HG02852 (cell line): ENCODE results near the gene C3orf70.

ENCODE experiments used
- ATAC-seq: cut with Tn5 transposase; IDR thresholded peaks from one replicate; pipeline ENCODE4 v1.9.1; 2021; ENCODE audit warnings: mild to moderate bottlenecking, moderate library complexity; ENCODE audit not compliant: unreplicated experiment

Gene C3orf70

GRCh38 chr3:185057829-185058228 lies 95.0 kb downstream of the C3orf70 start:
- no peak for ATAC-seq

- ATAC-seq, result no peak
Observed at GRCh38 chr3:185056908-185057307, 96.0 kb downstream of the C3orf70 start.

- ATAC-seq, result no peak
Observed at GRCh38 chr3:185052631-185053030, 100.2 kb downstream of the C3orf70 start.

GRCh38 chr3:185051801-185052200 lies 101.1 kb downstream of the C3orf70 start:
- no peak for ATAC-seq

- no peak for ATAC-seq
Observed at GRCh38 chr3:185049710-185050109, 103.2 kb downstream of the C3orf70 start.

- no peak for ATAC-seq
Observed at GRCh38 chr3:185046603-185047002, 106.3 kb downstream of the C3orf70 start.

- no peak for ATAC-seq
Observed at GRCh38 chr3:185046164-185046515, 106.7 kb downstream of the C3orf70 start.

- no peak for ATAC-seq
Observed at GRCh38 chr3:185042312-185043050, 110.4 kb downstream of the C3orf70 start.

- no peak for ATAC-seq
Observed at GRCh38 chr3:185041540-185041939, 111.3 kb downstream of the C3orf70 start.

GRCh38 chr3:185040425-185040824 lies 112.4 kb downstream of the C3orf70 start:
- no peak for ATAC-seq

GRCh38 chr3:185037801-185038200 lies 115.1 kb downstream of the C3orf70 start:
- ATAC-seq, result no peak

- no peak for ATAC-seq
Observed at GRCh38 chr3:185030951-185031350, 121.9 kb downstream of the C3orf70 start.

- no peak for ATAC-seq
Observed at GRCh38 chr3:185030399-185030798, 122.5 kb downstream of the C3orf70 start.

GRCh38 chr3:185029086-185029485 lies 123.8 kb downstream of the C3orf70 start:
- ATAC-seq, result no peak

GRCh38 chr3:185028121-185028520 lies 124.7 kb downstream of the C3orf70 start:
- no peak for ATAC-seq
